Measurements from ENCODE around the gene ACER3. TPM values are rescaled to one million over a fixed set of nuclear protein-coding genes. Genes with fewer than 3 reads are reported as not detected.
A peak's percentile ranks its signal among the peaks of the same experiment; 100 is the strongest.

Gene ACER3
- total RNA-seq, 6 donors from 2014 or later = 10.5 to 46.7 (median 17.1) TPM

DNA sequence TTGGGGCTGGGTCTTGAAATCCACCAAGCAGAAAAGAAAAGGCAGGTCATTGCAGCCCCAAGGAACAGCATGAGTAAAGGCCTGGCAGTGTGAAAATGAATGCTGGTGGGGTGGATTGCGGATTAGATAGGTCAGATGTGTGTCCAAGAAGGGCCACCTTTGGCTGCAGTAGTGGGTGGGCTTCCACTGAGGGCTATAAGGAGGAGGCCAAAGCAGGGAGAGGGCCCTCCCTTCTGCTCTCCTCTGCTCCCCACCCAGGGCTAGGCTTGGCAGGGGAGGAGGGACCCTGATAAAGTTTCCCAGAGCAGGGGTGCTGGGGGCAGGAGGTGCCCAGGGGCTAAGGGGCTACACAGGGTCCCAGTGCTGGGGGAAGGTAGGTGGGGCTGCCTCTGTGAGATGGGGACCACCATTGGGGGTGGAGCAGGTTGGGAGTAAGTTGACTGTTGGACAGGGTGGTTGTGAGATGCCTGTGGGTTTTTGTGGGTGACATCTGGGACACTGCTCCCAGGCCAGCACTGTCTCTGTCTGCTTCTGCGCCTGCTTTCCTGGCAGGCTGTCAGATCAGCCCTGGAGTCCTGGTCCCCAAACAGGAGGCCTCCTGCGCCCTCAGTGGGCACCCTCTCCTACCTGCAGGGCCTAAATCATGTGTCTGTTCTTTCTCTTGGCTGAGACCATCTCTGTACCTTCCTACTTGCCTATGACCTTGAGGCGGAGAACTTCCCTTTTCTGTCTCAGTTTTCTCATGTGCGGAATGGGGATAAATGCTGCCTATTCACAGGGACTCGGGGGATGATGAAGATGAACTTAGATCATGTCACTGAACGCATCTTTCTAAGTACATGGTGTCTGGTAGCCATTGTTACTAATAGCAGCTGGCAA, 208.0 kb downstream of the ACER3 start:
- peaks cover 31 to 46% (median 33%) of the 10 kb centered on the region in 4 donors for H3K4me1 ChIP-seq
- no peak for TF ChIP-seq EP300 (IDR thresholded peaks at IDR 0.05)
- TF ChIP-seq, protein P1, sequence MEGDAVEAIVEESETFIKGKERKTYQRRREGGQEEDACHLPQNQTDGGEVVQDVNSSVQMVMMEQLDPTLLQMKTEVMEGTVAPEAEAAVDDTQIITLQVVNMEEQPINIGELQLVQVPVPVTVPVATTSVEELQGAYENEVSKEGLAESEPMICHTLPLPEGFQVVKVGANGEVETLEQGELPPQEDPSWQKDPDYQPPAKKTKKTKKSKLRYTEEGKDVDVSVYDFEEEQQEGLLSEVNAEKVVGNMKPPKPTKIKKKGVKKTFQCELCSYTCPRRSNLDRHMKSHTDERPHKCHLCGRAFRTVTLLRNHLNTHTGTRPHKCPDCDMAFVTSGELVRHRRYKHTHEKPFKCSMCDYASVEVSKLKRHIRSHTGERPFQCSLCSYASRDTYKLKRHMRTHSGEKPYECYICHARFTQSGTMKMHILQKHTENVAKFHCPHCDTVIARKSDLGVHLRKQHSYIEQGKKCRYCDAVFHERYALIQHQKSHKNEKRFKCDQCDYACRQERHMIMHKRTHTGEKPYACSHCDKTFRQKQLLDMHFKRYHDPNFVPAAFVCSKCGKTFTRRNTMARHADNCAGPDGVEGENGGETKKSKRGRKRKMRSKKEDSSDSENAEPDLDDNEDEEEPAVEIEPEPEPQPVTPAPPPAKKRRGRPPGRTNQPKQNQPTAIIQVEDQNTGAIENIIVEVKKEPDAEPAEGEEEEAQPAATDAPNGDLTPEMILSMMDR (IDR thresholded peaks at IDR 0.05) = no peak
- TF ChIP-seq POLR2AphosphoS5 (IDR thresholded peaks at IDR 0.05) = no peak
- TF ChIP-seq POLR2A (IDR thresholded peaks at IDR 0.05) = no peak
- H3K4me3 ChIP-seq = no peak overlapping the region

DNA sequence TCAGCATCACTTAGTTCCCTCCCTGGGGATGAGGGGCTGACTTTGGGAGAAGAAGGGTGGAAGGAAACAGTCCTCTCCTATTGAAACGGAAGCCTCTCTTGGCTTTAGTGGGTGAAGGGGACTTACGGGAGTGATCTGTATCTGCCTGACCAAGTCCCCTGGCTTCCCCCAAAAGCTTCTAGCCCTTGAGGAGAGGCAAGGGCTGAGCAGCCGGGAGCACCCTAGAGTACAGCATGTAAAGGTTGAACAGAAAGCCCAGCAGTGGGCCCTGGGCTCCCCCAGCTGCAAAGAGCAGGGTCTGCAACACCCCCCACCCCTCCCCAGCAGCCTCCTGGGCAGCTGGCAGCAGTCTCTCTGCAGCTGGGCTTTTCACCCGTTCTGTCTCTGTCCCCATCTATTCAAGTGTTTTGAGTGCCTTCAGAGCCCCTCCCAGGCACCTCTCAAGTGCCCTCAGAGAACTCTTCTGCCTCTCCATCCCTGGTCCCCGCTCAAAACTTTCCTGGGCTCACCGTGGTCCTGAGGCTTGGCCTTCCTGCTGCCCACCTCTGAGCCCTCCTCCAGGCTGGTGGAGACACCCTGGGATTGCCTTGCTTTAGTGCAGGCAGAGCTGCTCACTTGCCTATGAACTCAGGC, 208.7 kb downstream of the ACER3 start:
- Histone ChIP-seq H3K4me1 (peaks cover 39 to 54% (median 40%) of the 10 kb centered on the region in 4 donors), H3K27me3 (no peaks in the 10 kb centered on the region), H3K36me3 (no peaks in the 10 kb centered on the region), H3K9me3 (no peaks in the 10 kb centered on the region), H3K27ac (no peak overlapping the region), H3K4me3 (no peak overlapping the region)
- no peak for TF ChIP-seq EP300 (IDR thresholded peaks at IDR 0.05)
- TF ChIP-seq, protein P1 (IDR thresholded peaks at IDR 0.05) = no peak
- TF ChIP-seq POLR2AphosphoS5 (IDR thresholded peaks at IDR 0.05) = no peak
- no peak for TF ChIP-seq POLR2A (IDR thresholded peaks at IDR 0.05)
- ATAC-seq (ENCODE audit: low FRiP score in 2 of 2) = no peak
- no peak for DNase-seq
- 80 to 82% methylated on average over 5 to 6 of the region's 6 CpGs for WGBS, 2 donors

More for the DNA sequence above, 208.0 kb downstream of the ACER3 start:
- DNase-seq (no peak), ATAC-seq (ENCODE audit: low FRiP score in 2 of 2) (no peak)
- Histone ChIP-seq H3K9me3 (no peaks in the 10 kb centered on the region), H3K27me3 (no peaks in the 10 kb centered on the region), H3K36me3 (no peaks in the 10 kb centered on the region), H3K27ac (no peak overlapping the region)
- 92 to 93% methylated on average over 7 of the region's 7 CpGs for WGBS, 2 donors

DNA sequence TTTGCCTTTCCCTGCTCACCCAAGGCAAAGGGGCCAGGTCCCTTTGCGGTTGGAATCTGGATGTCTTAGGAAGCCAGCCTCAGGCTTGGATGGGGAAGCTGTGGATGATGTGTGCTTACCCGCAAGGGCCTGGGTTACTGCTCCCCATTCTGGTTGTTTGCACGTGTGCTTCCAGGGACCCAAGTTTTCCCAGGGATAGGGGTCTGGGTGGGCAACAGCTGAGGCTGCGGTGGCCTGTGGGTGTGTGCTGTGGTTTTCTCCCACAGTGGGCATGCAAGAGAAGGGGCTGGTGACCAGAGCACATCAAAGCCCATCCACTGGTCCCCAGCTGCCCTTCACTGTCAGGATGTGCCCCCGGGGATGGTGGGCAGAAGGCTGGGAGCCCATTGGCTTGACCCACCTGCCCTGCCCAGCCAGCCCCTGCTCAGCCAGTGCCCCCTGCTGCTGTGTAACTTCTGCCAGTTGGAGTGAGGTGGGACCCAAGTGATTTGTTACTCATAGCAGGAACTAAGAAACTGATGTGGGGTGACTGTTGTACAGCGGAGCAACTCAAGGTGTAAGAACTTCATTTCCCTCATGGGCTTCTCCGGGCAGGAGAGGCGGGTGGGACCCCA, 209.4 kb downstream of the ACER3 start:
- DNase-seq (no peak), ATAC-seq (ENCODE audit: low FRiP score in 2 of 2) (no peak)
- no peaks in the 10 kb centered on the region for H3K36me3 ChIP-seq
- no peak overlapping the region for H3K27ac ChIP-seq
- TF ChIP-seq EP300 (IDR thresholded peaks at IDR 0.05) (no peak), POLR2AphosphoS5 (IDR thresholded peaks at IDR 0.05) (no peak), POLR2A (IDR thresholded peaks at IDR 0.05) (no peak)
- TF ChIP-seq, protein P1 (IDR thresholded peaks at IDR 0.05) = no peak
- H3K4me3 ChIP-seq = no peak overlapping the region
- no peaks in the 10 kb centered on the region for H3K27me3 ChIP-seq
- H3K9me3 ChIP-seq = no peaks in the 10 kb centered on the region
- 86 to 100% methylated on average over 3 to 8 of the region's 8 CpGs for WGBS, 2 donors
- H3K4me1 ChIP-seq = peaks cover 41 to 60% (median 44%) of the 10 kb centered on the region in 4 donors

DNA sequence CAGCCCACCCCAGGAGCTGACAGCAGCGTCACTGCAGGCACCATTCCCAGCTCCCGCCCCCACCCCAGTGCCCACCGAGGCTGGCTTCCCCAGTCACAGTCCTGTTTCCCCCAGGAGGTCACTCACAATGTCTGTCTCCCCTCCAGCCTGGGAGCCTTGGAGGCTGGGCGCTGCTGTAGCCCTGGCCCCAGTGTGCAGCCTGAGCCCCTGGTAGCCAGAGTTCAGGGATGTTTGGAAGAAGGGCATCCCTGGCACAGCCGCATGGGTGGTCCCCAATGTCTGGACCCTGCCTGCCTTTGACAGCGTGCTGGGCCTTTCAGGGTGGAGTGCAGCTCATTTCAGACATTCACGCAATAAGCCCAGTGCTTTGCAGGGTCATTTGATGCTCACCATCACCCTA, 210.4 kb downstream of the ACER3 start:
- no peak for DNase-seq
- TF ChIP-seq POLR2AphosphoS5 (IDR thresholded peaks at IDR 0.05) = no peak
- Histone ChIP-seq H3K4me3 (no peak overlapping the region), H3K4me1 (peaks cover 41 to 61% (median 47%) of the 10 kb centered on the region in 4 donors), H3K27ac (peak overlapping the region in 1 of 4 donors; percentile 89), H3K36me3 (no peaks in the 10 kb centered on the region), H3K27me3 (no peaks in the 10 kb centered on the region), H3K9me3 (no peaks in the 10 kb centered on the region)
- 80 to 81% methylated on average over 1 to 7 of the region's 7 CpGs for WGBS, 2 donors
- ATAC-seq (ENCODE audit: low FRiP score in 2 of 2) = no peak

Measured in upper lobe of left lung (tissue), 6 donors.